ENCODE results near the gene PLCL1.
A peak's percentile ranks its signal among the peaks of the same experiment; 100 is the strongest.

PLCL1 gene

GRCh38 chr2:197850882-197851450 lies 46.6 kb downstream of the PLCL1 start:
- no peaks in the 10 kb centered on the region for H3K27me3 ChIP-seq (ENCODE audit: insufficient read depth, poor library complexity, severe bottlenecking)
- no peak overlapping the region for H3K4me3 ChIP-seq (replicated peaks; ENCODE audit: insufficient read depth, low read length)
- no peak for TF ChIP-seq CTCF (IDR thresholded peaks at IDR 0.05; ENCODE audit: insufficient read depth, low read length)
- TF ChIP-seq POLR2AphosphoS5 (IDR thresholded peaks at IDR 0.05; ENCODE audit: low read depth), result no peak
- no peak for TF ChIP-seq GABPA (IDR thresholded peaks at IDR 0.05; ENCODE audit: low read depth)
- no peak for TF ChIP-seq SPI1 (IDR thresholded peaks at IDR 0.05; ENCODE audit: borderline replicate concordance, low read depth)
- TF ChIP-seq, protein P1, sequence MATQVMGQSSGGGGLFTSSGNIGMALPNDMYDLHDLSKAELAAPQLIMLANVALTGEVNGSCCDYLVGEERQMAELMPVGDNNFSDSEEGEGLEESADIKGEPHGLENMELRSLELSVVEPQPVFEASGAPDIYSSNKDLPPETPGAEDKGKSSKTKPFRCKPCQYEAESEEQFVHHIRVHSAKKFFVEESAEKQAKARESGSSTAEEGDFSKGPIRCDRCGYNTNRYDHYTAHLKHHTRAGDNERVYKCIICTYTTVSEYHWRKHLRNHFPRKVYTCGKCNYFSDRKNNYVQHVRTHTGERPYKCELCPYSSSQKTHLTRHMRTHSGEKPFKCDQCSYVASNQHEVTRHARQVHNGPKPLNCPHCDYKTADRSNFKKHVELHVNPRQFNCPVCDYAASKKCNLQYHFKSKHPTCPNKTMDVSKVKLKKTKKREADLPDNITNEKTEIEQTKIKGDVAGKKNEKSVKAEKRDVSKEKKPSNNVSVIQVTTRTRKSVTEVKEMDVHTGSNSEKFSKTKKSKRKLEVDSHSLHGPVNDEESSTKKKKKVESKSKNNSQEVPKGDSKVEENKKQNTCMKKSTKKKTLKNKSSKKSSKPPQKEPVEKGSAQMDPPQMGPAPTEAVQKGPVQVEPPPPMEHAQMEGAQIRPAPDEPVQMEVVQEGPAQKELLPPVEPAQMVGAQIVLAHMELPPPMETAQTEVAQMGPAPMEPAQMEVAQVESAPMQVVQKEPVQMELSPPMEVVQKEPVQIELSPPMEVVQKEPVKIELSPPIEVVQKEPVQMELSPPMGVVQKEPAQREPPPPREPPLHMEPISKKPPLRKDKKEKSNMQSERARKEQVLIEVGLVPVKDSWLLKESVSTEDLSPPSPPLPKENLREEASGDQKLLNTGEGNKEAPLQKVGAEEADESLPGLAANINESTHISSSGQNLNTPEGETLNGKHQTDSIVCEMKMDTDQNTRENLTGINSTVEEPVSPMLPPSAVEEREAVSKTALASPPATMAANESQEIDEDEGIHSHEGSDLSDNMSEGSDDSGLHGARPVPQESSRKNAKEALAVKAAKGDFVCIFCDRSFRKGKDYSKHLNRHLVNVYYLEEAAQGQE (IDR thresholded peaks at IDR 0.05; ENCODE audit: insufficient replicate concordance, low read depth), result no peak
- no peak for DNase-seq (ENCODE audit: low read depth in 1 of 2, low spot score in 1 of 2)
- H3K27ac ChIP-seq (replicated peaks), result no peak overlapping the region

DNA sequence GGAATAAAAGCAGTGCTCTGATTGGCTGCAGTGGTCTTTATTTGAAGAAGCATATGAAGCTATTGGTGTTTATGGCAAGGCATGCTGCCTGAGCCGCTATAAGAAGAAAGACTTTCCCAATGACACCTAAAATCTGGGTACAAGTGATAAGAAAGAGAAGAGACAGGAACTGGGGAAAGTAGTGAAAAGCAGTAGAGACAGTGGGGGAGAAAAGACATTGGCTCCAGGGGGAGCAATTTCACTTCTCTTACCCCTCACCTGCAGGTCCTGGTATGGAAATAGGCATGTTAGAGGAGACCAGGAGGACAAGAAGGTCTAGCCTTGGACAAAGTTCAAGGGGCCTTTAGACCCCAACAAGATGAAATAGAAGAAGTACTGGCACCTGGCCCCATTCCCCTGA lies 47.1 kb downstream of the PLCL1 start:
- peak in 1 of 2 experiments; percentile 14 for DNase-seq (ENCODE audit: low read depth in 1 of 2, low spot score in 1 of 2)
- H3K4me3 ChIP-seq (replicated peaks; ENCODE audit: insufficient read depth, low read length), result no peak overlapping the region
- H3K27ac ChIP-seq (replicated peaks), result no peak overlapping the region
- TF ChIP-seq CTCF (IDR thresholded peaks at IDR 0.05; ENCODE audit: insufficient read depth, low read length) (peak; percentile 8), SPI1 (IDR thresholded peaks at IDR 0.05; ENCODE audit: borderline replicate concordance, low read depth) (no peak), POLR2AphosphoS5 (IDR thresholded peaks at IDR 0.05; ENCODE audit: low read depth) (no peak)
- no peaks in the 10 kb centered on the region for H3K27me3 ChIP-seq (ENCODE audit: insufficient read depth, poor library complexity, severe bottlenecking)

DNA sequence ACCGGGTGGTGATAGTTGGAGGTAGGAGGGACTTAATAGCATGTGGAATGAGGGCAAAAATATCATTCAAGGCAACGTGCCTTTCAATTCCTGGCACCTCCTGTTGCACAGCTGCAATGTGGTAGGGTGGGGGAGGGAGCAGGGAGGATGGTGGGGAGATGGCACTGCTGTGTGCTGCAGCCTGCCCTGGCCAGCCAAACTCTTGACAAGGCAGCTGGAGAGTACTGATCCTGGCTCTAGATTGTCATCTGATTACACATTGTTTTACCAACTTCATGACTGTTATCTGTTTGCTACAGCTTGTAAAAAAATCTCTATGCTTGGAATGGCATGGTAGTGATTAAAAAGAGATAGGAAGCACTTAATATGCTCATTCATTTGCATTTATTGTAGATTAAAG lies 47.7 kb downstream of the PLCL1 start:
- H3K27ac ChIP-seq (replicated peaks), result no peak overlapping the region
- no peak overlapping the region for H3K4me3 ChIP-seq (replicated peaks; ENCODE audit: insufficient read depth, low read length)
- no peak for TF ChIP-seq CTCF (IDR thresholded peaks at IDR 0.05; ENCODE audit: insufficient read depth, low read length)
- no peak for TF ChIP-seq SPI1 (IDR thresholded peaks at IDR 0.05; ENCODE audit: borderline replicate concordance, low read depth)
- no peak for TF ChIP-seq GABPA (IDR thresholded peaks at IDR 0.05; ENCODE audit: low read depth)
- TF ChIP-seq, protein P1 (IDR thresholded peaks at IDR 0.05; ENCODE audit: insufficient replicate concordance, low read depth), result no peak
- TF ChIP-seq POLR2AphosphoS5 (IDR thresholded peaks at IDR 0.05; ENCODE audit: low read depth), result no peak
- DNase-seq (ENCODE audit: low read depth in 1 of 2, low spot score in 1 of 2), result no peak
- no peaks in the 10 kb centered on the region for H3K27me3 ChIP-seq (ENCODE audit: insufficient read depth, poor library complexity, severe bottlenecking)

GRCh38 chr2:197853549-197853948 lies 49.2 kb downstream of the PLCL1 start:
- H3K4me3 ChIP-seq (replicated peaks; ENCODE audit: insufficient read depth, low read length), result no peak overlapping the region
- H3K27me3 ChIP-seq (ENCODE audit: insufficient read depth, poor library complexity, severe bottlenecking), result no peaks in the 10 kb centered on the region
- no peak for DNase-seq (ENCODE audit: low read depth in 1 of 2, low spot score in 1 of 2)
- TF ChIP-seq, protein P1 (IDR thresholded peaks at IDR 0.05; ENCODE audit: insufficient replicate concordance, low read depth), result no peak
- no peak for TF ChIP-seq POLR2AphosphoS5 (IDR thresholded peaks at IDR 0.05; ENCODE audit: low read depth)
- TF ChIP-seq CTCF (IDR thresholded peaks at IDR 0.05; ENCODE audit: insufficient read depth, low read length), result no peak
- TF ChIP-seq SPI1 (IDR thresholded peaks at IDR 0.05; ENCODE audit: borderline replicate concordance, low read depth), result no peak
- no peak for TF ChIP-seq GABPA (IDR thresholded peaks at IDR 0.05; ENCODE audit: low read depth)
- H3K27ac ChIP-seq (replicated peaks), result no peak overlapping the region

Measured in HL-60 (cell line).